CD4-positive, alpha-beta T cell treated with Interleukin-6 at 100 ng/mL for 8 hours (primary cell): ENCODE results near the gene CCDC88B.

Source experiments
- DNase-seq: peaks from one replicate; pipeline ENCODE4 v3.0.0-alpha.2; 2020; ENCODE audit warnings: mixed read lengths, low spot score

Gene CCDC88B

DNA sequence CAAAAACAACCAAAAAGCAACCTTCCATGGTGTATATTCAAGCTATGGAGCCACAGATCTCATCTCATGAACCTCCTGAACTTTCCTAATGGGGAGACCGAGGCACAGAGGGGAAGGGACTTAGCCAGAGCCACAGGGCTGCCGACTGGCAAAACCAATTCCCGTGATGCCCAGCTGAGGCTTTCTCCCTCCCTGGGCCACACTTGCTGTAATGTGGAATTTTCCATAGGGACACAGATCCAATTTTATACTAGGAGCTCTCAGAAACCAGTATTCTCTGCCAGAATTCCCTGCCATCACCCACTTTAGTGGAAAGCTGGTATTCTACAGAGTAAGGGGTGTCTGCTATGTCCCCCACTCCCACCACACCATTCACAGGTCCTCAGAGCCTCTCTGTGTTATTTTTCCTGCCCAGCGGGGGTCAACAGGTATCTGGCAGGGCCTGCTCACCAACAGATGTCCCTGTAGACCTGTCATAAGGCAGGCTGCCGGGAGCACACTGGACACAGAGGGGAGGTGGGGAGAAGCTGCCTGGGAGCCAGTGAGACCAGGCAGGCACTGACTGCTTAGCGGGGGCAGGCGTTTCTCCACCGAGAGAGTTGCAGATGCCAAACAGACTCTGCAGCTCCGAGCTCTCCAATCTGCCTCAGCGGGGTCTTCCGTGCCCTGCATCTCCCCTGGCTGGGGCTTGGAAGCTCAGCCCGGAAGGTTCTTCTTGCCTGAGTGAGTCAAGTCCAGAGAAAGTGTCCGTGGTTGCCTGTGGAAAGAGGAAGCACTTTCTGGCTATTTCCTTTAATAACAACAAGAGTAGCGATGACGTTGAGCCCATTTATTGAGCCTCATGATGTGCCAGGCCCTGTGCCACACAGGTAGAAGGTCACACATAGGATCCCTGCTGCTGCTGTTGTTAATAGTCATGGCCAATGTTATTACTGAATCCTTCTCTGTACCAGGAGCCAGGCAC is 45.3 kb downstream of the CCDC88B start:
- no peak for DNase-seq

DNA sequence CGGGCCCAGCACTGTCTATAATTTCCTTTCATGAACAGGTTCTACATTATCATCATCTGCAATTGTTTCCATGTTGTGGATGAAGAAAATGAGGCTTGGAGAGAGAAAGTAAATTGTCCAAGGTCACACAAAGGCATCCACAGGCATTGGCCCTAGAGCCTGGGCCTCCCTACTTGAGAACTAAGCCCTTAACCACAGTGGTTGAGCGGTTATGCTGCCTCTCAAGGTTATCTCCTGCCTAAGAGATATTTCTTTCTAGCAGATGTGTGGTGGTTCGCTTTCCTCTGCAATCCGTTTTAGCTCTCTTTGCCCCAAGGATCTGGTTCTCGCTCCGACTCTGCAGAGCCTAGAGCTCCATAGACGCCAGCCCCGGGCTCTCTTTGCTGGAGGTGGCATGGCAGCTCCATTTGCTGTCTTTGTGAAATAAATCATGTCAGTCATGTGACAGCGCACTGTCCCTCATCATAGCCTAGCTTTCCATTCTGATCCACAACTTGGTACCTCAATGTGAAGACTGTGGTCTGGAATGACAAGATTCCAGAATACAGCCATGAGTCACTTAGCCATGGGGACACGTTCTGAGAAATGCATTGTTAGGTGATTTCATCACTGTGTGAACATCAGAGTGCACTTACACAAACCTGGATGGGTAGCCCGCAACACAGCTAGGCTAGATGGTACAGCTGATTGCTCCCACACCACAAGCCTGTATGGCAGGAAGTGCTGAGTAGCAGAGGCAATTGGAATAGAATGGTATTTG is 46.1 kb downstream of the CCDC88B start:
- no peak for DNase-seq

DNA sequence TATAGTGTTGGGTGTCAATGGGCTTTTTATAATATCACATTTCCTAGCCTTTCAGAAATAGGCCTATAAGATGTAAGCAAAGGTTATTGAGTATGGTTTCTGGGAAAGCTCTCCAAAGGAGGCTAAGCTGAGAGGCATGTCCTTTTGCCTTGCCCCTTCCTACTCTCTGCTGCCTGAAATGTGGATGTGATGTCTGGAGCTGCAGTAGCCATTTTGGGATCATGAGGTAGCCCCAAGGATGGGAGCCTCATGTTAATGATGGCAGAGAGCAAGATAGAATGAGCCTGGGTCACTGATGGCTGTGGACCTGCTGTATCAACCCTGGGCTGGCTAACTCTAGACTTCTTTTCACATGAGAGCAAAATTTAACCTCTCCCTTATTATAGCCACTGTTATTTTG is 47.9 kb downstream of the CCDC88B start:
- no peak for DNase-seq

DNA sequence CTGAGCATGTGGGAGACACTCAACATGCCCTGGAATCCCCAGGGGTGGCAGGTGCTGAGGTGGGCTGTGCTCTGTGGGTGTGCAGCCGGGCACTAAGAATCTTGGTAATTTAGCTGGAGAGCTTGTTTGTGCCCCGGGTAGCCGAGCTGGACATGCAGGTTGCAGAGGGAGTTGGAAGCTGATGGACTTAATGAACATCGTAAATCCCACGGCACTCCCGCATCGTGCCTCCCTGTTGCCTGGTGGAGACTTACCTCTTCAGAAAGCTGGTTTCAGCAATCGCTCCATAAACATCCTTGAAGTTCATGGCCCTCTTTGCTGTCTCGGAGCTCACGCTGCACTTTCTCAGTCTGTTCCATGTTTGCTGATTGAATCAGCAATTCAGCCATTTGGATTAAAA is 48.9 kb downstream of the CCDC88B start:
- no peak for DNase-seq

DNA sequence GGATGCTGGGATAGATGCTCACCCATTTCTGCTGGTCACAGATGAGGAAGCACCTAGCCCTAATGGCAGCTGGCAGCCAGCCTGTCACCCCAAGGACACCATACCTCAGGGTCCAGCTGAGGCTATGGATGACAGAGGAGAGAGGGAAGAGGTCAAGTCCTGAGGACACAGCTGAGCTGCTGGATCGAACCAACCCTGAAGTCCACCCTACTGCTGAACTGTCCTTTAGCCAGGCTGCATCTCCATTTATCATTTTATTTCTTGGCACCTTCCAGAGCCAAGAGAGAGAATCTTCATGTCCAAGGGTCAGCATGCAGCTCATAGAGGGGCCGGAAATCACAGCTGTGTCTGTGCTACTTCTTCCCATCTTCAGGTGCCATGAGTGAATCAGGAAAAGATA is 49.8 kb downstream of the CCDC88B start:
- no peak for DNase-seq

DNA sequence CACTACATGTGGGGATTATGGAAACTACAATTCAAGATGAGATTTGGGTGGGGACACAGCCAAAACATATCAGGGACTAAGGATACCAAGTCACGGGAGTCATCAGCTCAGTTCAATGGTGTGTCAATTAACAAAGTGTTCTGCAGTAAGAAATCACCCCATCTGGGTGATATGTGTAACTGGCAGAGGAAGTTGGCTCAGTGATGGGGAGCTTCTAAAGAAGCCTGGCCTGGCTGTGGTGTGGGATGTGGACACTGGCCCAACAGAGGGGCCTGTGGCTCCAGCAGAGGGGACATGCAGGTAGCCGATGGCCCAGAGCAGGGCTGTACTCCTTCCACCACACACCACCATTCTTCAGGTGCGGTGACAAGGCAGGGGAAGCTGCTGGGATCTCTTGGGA is 50.6 kb downstream of the CCDC88B start:
- no peak for DNase-seq

DNA sequence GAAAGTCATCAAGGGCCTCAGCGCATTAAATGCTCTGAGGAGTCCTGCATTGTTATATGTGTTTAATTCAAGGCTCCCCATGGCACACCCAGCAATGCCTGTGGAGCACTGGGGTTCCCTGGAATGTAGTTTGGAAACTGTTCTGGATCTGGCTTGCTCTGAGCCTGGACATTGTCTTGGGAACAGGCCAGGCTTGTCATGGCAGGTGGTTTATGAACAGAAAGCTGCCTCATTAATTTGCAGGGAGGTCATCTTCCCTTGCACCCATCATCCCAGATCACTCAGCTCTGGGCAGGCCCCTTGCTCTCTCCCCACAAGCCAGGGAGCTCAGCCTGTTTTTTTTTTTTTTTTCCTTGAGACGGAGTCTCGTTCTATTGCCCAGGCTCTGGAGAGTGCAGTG is 51.8 kb downstream of the CCDC88B start:
- DNase-seq, result no peak

DNA sequence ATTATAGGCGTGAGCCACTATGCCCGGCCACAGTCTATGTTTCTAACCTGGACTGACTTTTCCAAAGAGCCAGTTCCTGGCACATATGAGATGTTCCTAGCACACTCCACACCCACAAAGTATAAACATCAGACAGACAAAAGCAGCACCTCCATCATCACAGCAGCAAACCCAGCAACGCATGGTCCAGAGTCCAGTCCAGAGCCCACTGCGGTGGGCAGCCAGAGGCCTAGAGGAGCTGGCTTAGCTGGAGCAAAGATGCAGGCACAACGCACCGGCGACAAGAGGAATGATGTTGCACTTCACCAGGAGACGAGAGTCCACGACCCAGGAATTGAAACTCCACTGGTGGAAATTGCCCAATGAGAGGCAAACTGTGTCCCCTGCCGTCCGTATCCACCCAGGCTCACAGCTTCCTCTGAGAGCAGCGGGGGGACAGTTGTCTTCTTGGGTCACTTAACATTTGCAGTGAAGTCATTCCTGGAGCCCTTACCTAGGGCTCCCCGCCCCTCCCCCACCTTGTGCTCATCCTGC is 55.6 kb downstream of the CCDC88B start:
- no peak for DNase-seq

DNA sequence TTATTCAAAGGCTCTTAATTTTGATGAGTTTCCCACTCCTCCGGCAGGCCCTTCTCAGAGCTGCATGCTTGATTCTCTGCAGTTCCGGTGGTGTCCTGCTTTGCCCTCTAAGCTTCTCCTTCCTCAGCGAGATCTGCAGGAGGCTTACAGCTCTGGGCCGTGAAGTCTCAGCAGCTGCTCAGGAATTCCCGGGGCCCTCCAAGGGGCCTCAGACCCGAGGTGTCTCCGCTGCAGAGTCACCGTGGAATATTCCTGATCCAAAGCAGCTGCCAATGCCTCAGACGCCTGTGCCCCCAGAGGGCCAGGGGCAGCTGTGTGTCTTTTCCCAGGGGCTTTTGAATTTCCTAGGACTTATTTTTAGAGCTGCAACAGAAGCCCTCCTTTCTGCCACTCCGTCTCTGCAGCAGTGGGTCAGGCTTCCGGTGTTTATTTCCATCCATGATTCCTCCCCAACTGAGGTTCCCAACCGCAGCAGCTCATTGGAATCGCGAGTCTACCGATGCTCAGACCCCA is 56.1 kb downstream of the CCDC88B start:
- no peak for DNase-seq

DNA sequence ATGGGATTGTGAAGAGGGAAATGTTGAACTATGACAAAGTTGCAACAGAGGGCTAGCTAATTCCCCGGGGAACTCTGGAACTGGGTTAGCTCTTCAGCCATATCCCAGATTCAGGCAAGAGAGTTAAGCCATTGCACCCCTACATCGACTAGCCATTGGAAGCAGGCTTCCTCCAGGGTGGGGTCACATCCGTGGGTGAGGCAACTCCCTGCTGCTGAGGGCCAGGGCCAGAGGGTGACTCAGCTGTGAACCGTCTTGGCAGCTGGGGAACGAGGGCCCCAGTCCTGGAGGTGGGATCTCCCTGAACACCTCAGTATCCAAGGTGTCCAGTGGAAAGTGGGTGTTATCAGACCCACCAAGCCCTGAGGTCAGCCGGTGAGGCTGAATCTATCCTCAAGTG is 60.1 kb downstream of the CCDC88B start:
- DNase-seq, result no peak

DNA sequence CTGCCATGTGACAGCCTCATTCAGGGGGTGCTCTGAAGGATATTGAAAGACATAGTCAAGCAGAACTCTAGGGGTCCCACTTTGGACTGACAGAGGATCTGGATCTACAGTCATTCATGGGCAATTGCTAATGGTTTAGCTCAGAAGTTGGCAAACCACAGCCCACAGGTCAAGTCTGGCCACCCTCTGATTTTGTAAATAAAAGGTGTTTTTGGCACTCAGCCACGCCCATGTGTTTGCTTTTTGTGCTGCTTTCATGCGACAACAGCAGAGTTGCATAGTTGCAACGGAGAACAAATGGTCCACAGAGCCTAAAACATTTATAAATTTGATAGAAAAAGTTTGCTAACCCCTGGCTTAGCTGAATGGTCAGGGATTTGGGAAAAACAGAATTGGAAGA is 60.7 kb downstream of the CCDC88B start:
- DNase-seq, result no peak

DNA sequence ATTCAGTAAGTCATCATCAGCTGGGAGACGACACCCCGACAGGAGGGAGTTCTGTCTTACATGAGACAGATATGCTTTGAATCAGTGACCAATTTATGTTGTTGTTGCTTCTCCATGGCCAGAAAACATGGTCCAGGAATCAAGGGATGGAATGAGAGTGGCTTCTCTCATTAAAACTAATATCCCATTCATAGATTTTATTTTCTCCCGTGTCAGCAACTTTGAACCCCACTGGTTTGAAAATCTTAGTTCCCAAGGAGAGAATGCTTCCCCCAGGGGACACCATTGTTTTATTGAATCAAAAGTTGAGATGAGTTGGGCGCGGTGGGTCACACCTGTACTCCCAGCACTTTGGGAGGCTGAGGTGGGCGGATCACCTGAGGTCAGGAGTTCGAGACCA is 61.8 kb downstream of the CCDC88B start:
- DNase-seq, result no peak

DNA sequence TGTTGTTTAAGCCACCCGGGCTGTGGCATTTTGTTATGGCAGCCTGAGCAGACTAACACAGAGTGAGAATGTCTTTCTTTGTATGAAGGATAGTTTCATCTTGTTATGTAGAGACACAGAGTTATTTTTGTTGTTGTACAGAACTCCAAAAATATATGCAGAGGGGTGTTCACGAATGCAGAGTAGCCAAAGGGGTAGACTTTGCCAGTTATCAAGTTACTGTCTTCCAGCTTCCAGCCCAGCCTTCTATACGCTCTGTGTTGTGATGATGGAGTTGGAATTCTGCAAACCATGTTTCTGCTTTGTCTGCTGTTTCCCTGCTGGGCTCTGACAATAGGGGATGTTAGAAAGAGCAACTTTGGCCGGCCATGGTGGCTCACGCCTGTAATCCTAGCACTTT is 63.1 kb downstream of the CCDC88B start:
- no peak for DNase-seq

DNA sequence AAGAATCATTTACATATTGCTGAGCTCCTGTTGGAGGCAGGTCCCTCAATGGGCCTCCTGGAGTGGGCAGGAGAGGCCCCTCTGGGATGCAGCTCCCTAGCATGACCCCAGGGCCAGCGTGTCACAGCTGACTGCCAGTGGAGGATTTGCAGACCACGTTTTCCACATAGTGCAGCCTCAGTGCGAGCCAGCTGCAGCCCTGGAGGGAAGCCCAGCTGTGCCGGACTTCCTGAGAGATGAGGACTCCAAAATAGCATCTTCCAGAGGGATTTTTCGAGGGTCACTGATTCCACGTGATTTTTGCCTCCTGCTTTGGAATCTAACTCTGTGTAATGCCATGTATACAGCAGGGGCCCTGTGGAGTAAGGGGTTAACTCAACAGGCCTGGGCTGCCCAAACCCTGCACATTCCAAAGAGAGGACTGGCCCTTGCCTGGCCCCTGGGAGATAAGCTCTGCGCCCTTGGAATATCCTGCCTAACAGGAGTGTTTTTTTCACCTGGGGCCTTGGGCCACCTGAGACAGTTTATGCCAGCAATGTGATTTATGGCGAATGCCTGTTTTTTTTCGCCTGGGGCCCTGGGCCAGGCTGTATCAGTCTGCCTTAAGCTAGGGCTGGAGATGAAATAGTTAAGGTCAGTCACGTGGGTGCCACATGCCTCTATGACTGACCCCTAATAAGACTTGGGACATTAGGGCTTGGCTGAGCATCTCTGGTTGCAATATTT is 66.4 kb downstream of the CCDC88B start:
- no peak for DNase-seq
